Fibroblast of lung (primary cell): ENCODE results near the gene CHIT1. TPM values are rescaled to one million over a fixed set of nuclear protein-coding genes. Genes with fewer than 3 reads are reported as not detected.

Source experiments
- DNase-seq, 2 donors: peaks; one replicate each; pipeline versions ENCODE4 v3.0.0 to v3.0.0-alpha.2; 2010; ENCODE audit warnings: low read depth in 2 of 2
- H2AFZ ChIP-seq: 2 replicates; pipeline ENCODE4 v1.5.1; 2012; ENCODE audit warnings: low read length, control low read depth, inconsistent platforms
- H3K27ac ChIP-seq: 2 replicates; pipeline ENCODE4 v1.5.1; 2011; ENCODE audit warnings: low read length, control low read depth; ENCODE audit not compliant: insufficient read depth
- H3K27me3 ChIP-seq: 2 replicates; pipeline ENCODE4 v1.5.1; 2011; ENCODE audit warnings: mild to moderate bottlenecking, low read length; ENCODE audit not compliant: control insufficient read depth, insufficient read depth
- H3K36me3 ChIP-seq: 2 replicates; pipeline ENCODE4 v1.5.1; 2011; ENCODE audit warnings: low read length; ENCODE audit not compliant: control insufficient read depth, insufficient read depth
- H3K4me1 ChIP-seq: 2 replicates; pipeline ENCODE4 v1.5.1; 2011; ENCODE audit warnings: low read length; ENCODE audit not compliant: control insufficient read depth, insufficient read depth; ENCODE audit errors: extremely low read depth
- H3K4me2 ChIP-seq: 2 replicates; pipeline ENCODE4 v1.5.1; 2011; ENCODE audit warnings: low read length, control low read depth; ENCODE audit not compliant: insufficient read depth; ENCODE audit errors: extremely low read depth
- H3K4me3 ChIP-seq, 4 experiments: fragments of 200-600 bp in 1 of 4; sonication (generic) in 1 of 4; replicated peaks in 1 of 4; 2 replicates each; pipeline ENCODE4 v1.5.1; 2011 to 2016; ENCODE audit warnings: low read length in 4 of 4, low read depth in 3 of 4, mild to moderate bottlenecking in 3 of 4, control low read depth in 2 of 4, inconsistent platforms in 1 of 4, mixed read lengths in 1 of 4; ENCODE audit not compliant: insufficient read depth in 1 of 4; ENCODE audit errors: control extremely low read depth in 1 of 4
- H3K79me2 ChIP-seq: 2 replicates; pipeline ENCODE4 v1.5.1; 2012; ENCODE audit warnings: mild to moderate bottlenecking, low read length, inconsistent platforms; ENCODE audit not compliant: control insufficient read depth, insufficient read depth
- H3K9ac ChIP-seq: 2 replicates; pipeline ENCODE4 v1.5.1; 2011; ENCODE audit warnings: mild to moderate bottlenecking, low read length, control low read depth; ENCODE audit not compliant: insufficient read depth
- H3K9me3 ChIP-seq: 2 replicates; pipeline ENCODE4 v1.5.1; 2012; ENCODE audit warnings: low read depth, low read length; ENCODE audit not compliant: control insufficient read depth, insufficient read depth
- H4K20me1 ChIP-seq: 2 replicates; pipeline ENCODE4 v1.5.1; 2011; ENCODE audit warnings: low read length; ENCODE audit not compliant: control insufficient read depth, insufficient read depth; ENCODE audit errors: extremely low read depth
- CTCF ChIP-seq, 2 donors: IDR thresholded peaks in 1 of 2; conservative IDR thresholded peaks in 1 of 2; 1 replicate in 1 of 2; 2 replicates in 1 of 2; pipeline ENCODE4 v1.5.1; 2011 to 2012; ENCODE audit warnings: low read length in 2 of 2, control low read depth in 1 of 2, inconsistent platforms in 1 of 2, low read depth in 1 of 2, mild to moderate bottlenecking in 1 of 2
- EZH2 ChIP-seq: IDR thresholded peaks from 2 replicates; pipeline ENCODE4 v1.5.1; 2012; ENCODE audit warnings: low read length, control low read depth, mild to moderate bottlenecking; ENCODE audit errors: missing control alignments
- polyA plus RNA-seq, 2 donors: library from polyadenylated mRNA; depleted of rRNA in 1 of 2; stranded (reverse) in 1 of 2; unstranded in 1 of 2; fragments of >200 nt; gene quantifications; 2 replicates each; pipeline ENCODE4 v1.2.1, GENCODE V29; 2011 to 2012; ENCODE audit warnings: missing spikeins in 1 of 2
- total RNA-seq: library from RNA; depleted of rRNA; stranded (reverse); fragments of >200 nt; gene quantifications from 2 replicates; pipeline ENCODE4 v1.2.1, GENCODE V29; 2014

CHIT1 gene
- total and polyA plus RNA-seq, 2 donors (not counting 1 experiment from before 2014, with no cell fraction given), result not detected

GRCh38 chr1:203270448-203270847 lies 41.0 kb upstream of the CHIT1 start:
- Histone ChIP-seq H3K27me3 (peaks cover 3% of the 10 kb centered on the region), H2AFZ (no peak overlapping the region), H3K27ac (no peak overlapping the region), H3K9me3 (no peaks in the 10 kb centered on the region), H3K9ac (no peak overlapping the region), H3K4me3 (no peak overlapping the region), H3K4me2 (no peak overlapping the region), H4K20me1 (no peaks in the 10 kb centered on the region), H3K36me3 (no peaks in the 10 kb centered on the region), H3K79me2 (no peaks in the 10 kb centered on the region), H3K4me1 (peaks cover 7% of the 10 kb centered on the region)
- no peak for DNase-seq
- no peak for TF ChIP-seq EZH2
- TF ChIP-seq CTCF (conservative IDR thresholded peaks at IDR 0.05 in 1 of 2, IDR thresholded peaks at IDR 0.05 in 1 of 2; ENCODE audit: low read depth in 1 of 2, low read length in 2 of 2), result no peak

GRCh38 chr1:203269654-203270020 lies 40.2 kb upstream of the CHIT1 start:
- no peak overlapping the region for H3K4me3 ChIP-seq
- TF ChIP-seq CTCF (conservative IDR thresholded peaks at IDR 0.05 in 1 of 2, IDR thresholded peaks at IDR 0.05 in 1 of 2; ENCODE audit: low read depth in 1 of 2, low read length in 2 of 2) (no peak), EZH2 (no peak)
- H2AFZ ChIP-seq, result no peak overlapping the region
- no peak for DNase-seq
- no peaks in the 10 kb centered on the region for H3K36me3 ChIP-seq
- no peak overlapping the region for H3K4me2 ChIP-seq
- H3K4me1 ChIP-seq, result peaks cover 7% of the 10 kb centered on the region
- H3K9ac ChIP-seq, result no peak overlapping the region
- H3K9me3 ChIP-seq, result no peaks in the 10 kb centered on the region
- H3K79me2 ChIP-seq, result no peaks in the 10 kb centered on the region
- peaks cover 3% of the 10 kb centered on the region for H3K27me3 ChIP-seq
- no peaks in the 10 kb centered on the region for H4K20me1 ChIP-seq
- no peak overlapping the region for H3K27ac ChIP-seq

GRCh38 chr1:203268901-203269653 lies 39.6 kb upstream of the CHIT1 start:
- no peak for TF ChIP-seq EZH2
- TF ChIP-seq CTCF (conservative IDR thresholded peaks at IDR 0.05 in 1 of 2, IDR thresholded peaks at IDR 0.05 in 1 of 2; ENCODE audit: low read depth in 1 of 2, low read length in 2 of 2), result peak; percentile 88 to 97
- Histone ChIP-seq H3K4me2 (no peak overlapping the region), H2AFZ (no peak overlapping the region), H3K36me3 (no peaks in the 10 kb centered on the region), H3K27me3 (peaks cover 3% of the 10 kb centered on the region), H3K27ac (no peak overlapping the region), H3K9me3 (no peaks in the 10 kb centered on the region), H3K79me2 (no peaks in the 10 kb centered on the region), H4K20me1 (no peaks in the 10 kb centered on the region), H3K4me1 (peaks cover 7% of the 10 kb centered on the region), H3K4me3 (no peak overlapping the region), H3K9ac (no peak overlapping the region)
- peak; percentile 64 to 78 for DNase-seq
